ENCODE results near the gene MEG3.

Gene MEG3

GRCh38 chr14:100844421-100844820 lies 18.5 kb downstream of the MEG3 start:
- H3K4me2 ChIP-seq (ENCODE audit: low read depth, low read length, poor library complexity, severe bottlenecking), result no peak overlapping the region
- no peak overlapping the region for H3K9ac ChIP-seq (ENCODE audit: low read depth, low read length, poor library complexity, severe bottlenecking)
- H3K4me3 ChIP-seq (ENCODE audit: low read length, poor library complexity, severe bottlenecking), result no peak overlapping the region
- H3K36me3 ChIP-seq (ENCODE audit: insufficient read depth, low read length), result no peaks in the 10 kb centered on the region
- H4K20me1 ChIP-seq (ENCODE audit: insufficient read depth, low read length, poor library complexity, severe bottlenecking), result no peaks in the 10 kb centered on the region
- H3K9me2 ChIP-seq (replicated peaks; ENCODE audit: low read depth, low read length), result no peaks in the 10 kb centered on the region
- no peaks in the 10 kb centered on the region for H3K9me3 ChIP-seq (ENCODE audit: insufficient read depth, low read depth, low read length)
- H3K79me2 ChIP-seq (ENCODE audit: insufficient read depth, low read length), result no peaks in the 10 kb centered on the region
- no peaks in the 10 kb centered on the region for H3F3A ChIP-seq (ENCODE audit: low read depth)
- no peak for TF ChIP-seq EZH2phosphoT487 (IDR thresholded peaks at IDR 0.05; ENCODE audit: borderline replicate concordance)
- TF ChIP-seq, protein P1, sequence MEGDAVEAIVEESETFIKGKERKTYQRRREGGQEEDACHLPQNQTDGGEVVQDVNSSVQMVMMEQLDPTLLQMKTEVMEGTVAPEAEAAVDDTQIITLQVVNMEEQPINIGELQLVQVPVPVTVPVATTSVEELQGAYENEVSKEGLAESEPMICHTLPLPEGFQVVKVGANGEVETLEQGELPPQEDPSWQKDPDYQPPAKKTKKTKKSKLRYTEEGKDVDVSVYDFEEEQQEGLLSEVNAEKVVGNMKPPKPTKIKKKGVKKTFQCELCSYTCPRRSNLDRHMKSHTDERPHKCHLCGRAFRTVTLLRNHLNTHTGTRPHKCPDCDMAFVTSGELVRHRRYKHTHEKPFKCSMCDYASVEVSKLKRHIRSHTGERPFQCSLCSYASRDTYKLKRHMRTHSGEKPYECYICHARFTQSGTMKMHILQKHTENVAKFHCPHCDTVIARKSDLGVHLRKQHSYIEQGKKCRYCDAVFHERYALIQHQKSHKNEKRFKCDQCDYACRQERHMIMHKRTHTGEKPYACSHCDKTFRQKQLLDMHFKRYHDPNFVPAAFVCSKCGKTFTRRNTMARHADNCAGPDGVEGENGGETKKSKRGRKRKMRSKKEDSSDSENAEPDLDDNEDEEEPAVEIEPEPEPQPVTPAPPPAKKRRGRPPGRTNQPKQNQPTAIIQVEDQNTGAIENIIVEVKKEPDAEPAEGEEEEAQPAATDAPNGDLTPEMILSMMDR (conservative IDR thresholded peaks at IDR 0.05; ENCODE audit: low read length), result no peak
- peaks cover 28% of the 10 kb centered on the region for H3K4me1 ChIP-seq (ENCODE audit: insufficient read depth, low read length, poor library complexity, severe bottlenecking)
- no peak overlapping the region for H2AFZ ChIP-seq (ENCODE audit: low read length)
- no peaks in the 10 kb centered on the region for H3K27me3 ChIP-seq (ENCODE audit: insufficient read depth, low read length, poor library complexity, severe bottlenecking)

DNA sequence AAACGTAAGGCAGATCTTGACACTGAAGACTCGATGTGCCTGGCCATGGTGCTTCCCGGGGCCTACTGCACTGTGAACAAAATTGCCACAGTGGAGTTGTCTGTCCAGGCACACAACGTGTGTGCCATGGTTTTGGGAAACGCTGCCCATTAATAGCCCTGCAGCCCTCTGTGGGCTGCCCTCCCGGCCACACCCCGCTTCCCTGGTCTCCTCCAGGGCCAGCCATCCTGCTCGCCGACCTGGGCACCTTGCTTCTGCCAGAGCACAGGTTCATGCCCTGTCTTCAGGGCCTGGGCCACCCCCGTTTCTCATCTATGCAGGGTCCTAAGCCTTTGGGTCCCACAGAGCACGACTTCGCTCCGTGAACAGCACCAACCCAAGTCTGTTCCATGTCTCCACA lies 18.9 kb downstream of the MEG3 start:
- H3K9me2 ChIP-seq (replicated peaks; ENCODE audit: low read depth, low read length), result no peaks in the 10 kb centered on the region
- H4K20me1 ChIP-seq (ENCODE audit: insufficient read depth, low read length, poor library complexity, severe bottlenecking), result no peaks in the 10 kb centered on the region
- no peak overlapping the region for H3K4me3 ChIP-seq (ENCODE audit: low read length, poor library complexity, severe bottlenecking)
- H3K79me2 ChIP-seq (ENCODE audit: insufficient read depth, low read length), result no peaks in the 10 kb centered on the region
- H2AFZ ChIP-seq (ENCODE audit: low read length), result no peak overlapping the region
- no peak overlapping the region for H3K9ac ChIP-seq (ENCODE audit: low read depth, low read length, poor library complexity, severe bottlenecking)
- no peak overlapping the region for H3K4me2 ChIP-seq (ENCODE audit: low read depth, low read length, poor library complexity, severe bottlenecking)
- no peaks in the 10 kb centered on the region for H3K36me3 ChIP-seq (ENCODE audit: insufficient read depth, low read length)
- H3K4me1 ChIP-seq (ENCODE audit: insufficient read depth, low read length, poor library complexity, severe bottlenecking), result peaks cover 28% of the 10 kb centered on the region
- TF ChIP-seq EZH2phosphoT487 (IDR thresholded peaks at IDR 0.05; ENCODE audit: borderline replicate concordance), result no peak
- TF ChIP-seq, protein P1 (conservative IDR thresholded peaks at IDR 0.05; ENCODE audit: low read length), result no peak
- H3K27me3 ChIP-seq (ENCODE audit: insufficient read depth, low read length, poor library complexity, severe bottlenecking), result no peaks in the 10 kb centered on the region
- no peaks in the 10 kb centered on the region for H3F3A ChIP-seq (ENCODE audit: low read depth)
- H3K9me3 ChIP-seq (ENCODE audit: insufficient read depth, low read depth, low read length), result no peaks in the 10 kb centered on the region

DNA sequence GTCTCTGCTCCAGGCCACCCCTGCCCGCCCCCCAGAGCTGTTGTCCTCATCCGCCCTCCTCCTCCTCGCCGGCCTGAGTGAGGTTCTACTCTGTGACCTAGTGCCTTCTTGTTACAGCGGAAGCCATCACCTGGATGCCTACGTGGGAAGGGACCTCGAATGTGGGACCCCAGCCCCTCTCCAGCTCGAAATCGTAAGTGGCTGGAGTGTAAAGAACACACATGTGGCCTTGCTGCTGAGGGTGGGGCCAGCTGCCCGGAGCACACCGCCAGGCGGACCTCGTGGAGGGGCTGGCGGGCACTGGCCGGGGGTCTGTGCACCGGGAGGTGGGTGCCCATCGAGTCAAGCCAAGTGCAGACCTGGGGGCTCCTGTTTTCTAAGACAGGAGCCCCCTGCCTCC lies 19.4 kb downstream of the MEG3 start:
- no peak overlapping the region for H3K4me3 ChIP-seq (ENCODE audit: low read length, poor library complexity, severe bottlenecking)
- no peaks in the 10 kb centered on the region for H3F3A ChIP-seq (ENCODE audit: low read depth)
- no peaks in the 10 kb centered on the region for H3K9me3 ChIP-seq (ENCODE audit: insufficient read depth, low read depth, low read length)
- H3K79me2 ChIP-seq (ENCODE audit: insufficient read depth, low read length), result no peaks in the 10 kb centered on the region
- no peak overlapping the region for H3K4me2 ChIP-seq (ENCODE audit: low read depth, low read length, poor library complexity, severe bottlenecking)
- H3K9me2 ChIP-seq (replicated peaks; ENCODE audit: low read depth, low read length), result no peaks in the 10 kb centered on the region
- H3K4me1 ChIP-seq (ENCODE audit: insufficient read depth, low read length, poor library complexity, severe bottlenecking), result peaks cover 28% of the 10 kb centered on the region
- H3K27me3 ChIP-seq (ENCODE audit: insufficient read depth, low read length, poor library complexity, severe bottlenecking), result no peaks in the 10 kb centered on the region
- H4K20me1 ChIP-seq (ENCODE audit: insufficient read depth, low read length, poor library complexity, severe bottlenecking), result no peaks in the 10 kb centered on the region
- H2AFZ ChIP-seq (ENCODE audit: low read length), result no peak overlapping the region
- TF ChIP-seq EZH2phosphoT487 (IDR thresholded peaks at IDR 0.05; ENCODE audit: borderline replicate concordance), result no peak
- TF ChIP-seq, protein P1 (conservative IDR thresholded peaks at IDR 0.05; ENCODE audit: low read length), result no peak
- no peaks in the 10 kb centered on the region for H3K36me3 ChIP-seq (ENCODE audit: insufficient read depth, low read length)
- no peak overlapping the region for H3K9ac ChIP-seq (ENCODE audit: low read depth, low read length, poor library complexity, severe bottlenecking)

All from Loucy (cell line).